GM18951 (cell line): Measurements from ENCODE around the gene KLHDC7B.

Experiments used
- POLR2A ChIP-seq: IDR thresholded peaks from 4 replicates; pipeline ENCODE4 v1.6.1; 2011; ENCODE audit warnings: mild to moderate bottlenecking; ENCODE audit not compliant: insufficient read length, insufficient read depth; ENCODE audit errors: extremely low read depth
- in situ Hi-C: fragments of 300-500 bp; cut with MboI; formaldehyde crosslinking; loops from one replicate; pipeline ENCODE4 v1.12.0; 2022; ENCODE audit warnings: low sequenced_read_pairs, mixed read lengths, inconsistent platforms; ENCODE audit not compliant: unreplicated experiment

Gene KLHDC7B

GRCh38 chr22:50522208-50522805, 23.4 kb upstream of the KLHDC7B start:
- in situ Hi-C loops: no loop called here

GRCh38 chr22:50522806-50523438, 22.8 kb upstream of the KLHDC7B start:
- TF ChIP-seq POLR2A: peak; percentile 0
- in situ Hi-C loops: no loop called here

More at GRCh38 chr22:50522208-50522805, 23.4 kb upstream of the KLHDC7B start:
- TF ChIP-seq POLR2A: peak; percentile 1

GRCh38 chr22:50523458-50523805, 22.3 kb upstream of the KLHDC7B start:
- in situ Hi-C loops: no loop called here
- TF ChIP-seq POLR2A: peak; percentile 15

GRCh38 chr22:50523806-50524675, 21.7 kb upstream of the KLHDC7B start:
- TF ChIP-seq POLR2A: peak; percentile 12
- in situ Hi-C loops: no loop called here

- in situ Hi-C loops: no loop called here
- TF ChIP-seq POLR2A: no peak
Observed at GRCh38 chr22:50524676-50525103, 21.0 kb upstream of the KLHDC7B start.

- in situ Hi-C loops: no loop called here
- peak; percentile 91 for TF ChIP-seq POLR2A
Observed at GRCh38 chr22:50525104-50525857, 20.4 kb upstream of the KLHDC7B start, which contains the start of gene SCO2. Gene SCO2 (minus strand): TSS chr22:50525598. CDS start chr22:50524411, 1,187 bp downstream.

GRCh38 chr22:50525858-50526107, 19.9 kb upstream of the KLHDC7B start:
- TF ChIP-seq POLR2A: no peak
- in situ Hi-C loops: no loop called here

GRCh38 chr22:50526108-50526833, 19.4 kb upstream of the KLHDC7B start:
- TF ChIP-seq POLR2A: no peak
- in situ Hi-C loops: no loop called here

GRCh38 chr22:50526834-50527801, 18.6 kb upstream of the KLHDC7B start:
- peak; percentile 58 for TF ChIP-seq POLR2A
- in situ Hi-C loops: no loop called here

GRCh38 chr22:50527921-50528681, 17.6 kb upstream of the KLHDC7B start:
- in situ Hi-C loops: no loop called here
- no peak for TF ChIP-seq POLR2A
